HepG2 (cell line): ENCODE results near the gene CXCR4. TPM values are rescaled to one million over a fixed set of nuclear protein-coding genes. Genes with fewer than 3 reads are reported as not detected.

Source experiments
- CREBL2 ChIP-seq: sonication (generic); formaldehyde crosslinking; IDR thresholded peaks from 2 replicates; pipeline ENCODE4 v1.8.1; 2023; ENCODE audit warnings: missing genetic modification reagents, mild to moderate bottlenecking, borderline replicate concordance
- HNRNPLL ChIP-seq: fragments of 200-400 bp; formaldehyde crosslinking; IDR thresholded peaks from 2 replicates; pipeline ENCODE4 v1.6.1; 2017; ENCODE audit warnings: mild to moderate bottlenecking, low read depth, low read length; ENCODE audit not compliant: poor library complexity, severe bottlenecking
- MAZ ChIP-seq, 2 experiments: sonication (generic) in 1 of 2; formaldehyde crosslinking in 1 of 2; IDR thresholded peaks; 2 replicates each; pipeline versions ENCODE4 v1.5.0 to v1.6.1; 2012 to 2020; ENCODE audit warnings: low read depth in 2 of 2, mild to moderate bottlenecking in 2 of 2, borderline replicate concordance in 1 of 2, improper control_type of control experiment in 1 of 2, low read length in 1 of 2, missing genetic modification reagents in 1 of 2, moderate library complexity in 1 of 2
- ZNF136 ChIP-seq: sonication (generic); formaldehyde crosslinking; IDR thresholded peaks from 2 replicates; pipeline ENCODE4 v1.8.1; 2022; ENCODE audit warnings: low read depth, mild to moderate bottlenecking, moderate library complexity, missing genetic modification reagents
- ZNF296 ChIP-seq: sonication (generic); formaldehyde crosslinking; conservative IDR thresholded peaks from 2 replicates; pipeline ENCODE4 v1.5.0; 2020; ENCODE audit warnings: mild to moderate bottlenecking, missing genetic modification reagents
- ZNF574 ChIP-seq: sonication (generic); formaldehyde crosslinking; IDR thresholded peaks from 2 replicates; pipeline ENCODE4 v1.4.0; 2020; ENCODE audit warnings: missing genetic modification reagents
- polyA plus RNA-seq, 8 experiments: library from polyadenylated mRNA; depleted of rRNA in 3 of 8; stranded (reverse) in 7 of 8; unstranded in 1 of 8; fragments of >200 nt; fragmentation: Illumina TruSeq in 4 of 8; extraction: Trizol in 4 of 8; gene quantifications; 2 replicates each; pipeline versions ENCODE4 v1.2.1 to v1.2.3, GENCODE V29; 2011 to 2016; ENCODE audit warnings: low read depth in 4 of 8, missing spikeins in 1 of 8, mixed read lengths in 1 of 8; ENCODE audit not compliant: insufficient read depth in 1 of 8
- total RNA-seq, 5 experiments: library from RNA; depleted of rRNA; stranded (reverse); fragments of >200 nt; fragmentation: Illumina TruSeq; extraction: Trizol; gene quantifications; 2 replicates each; pipeline ENCODE4 v1.2.3, GENCODE V29; 2016; ENCODE audit warnings: low read depth in 1 of 5
- TF ChIP-seq, protein P1 (sequence below), 2 experiments: sonication (generic) in 1 of 2; formaldehyde crosslinking in 1 of 2; IDR thresholded peaks; 2 replicates each; pipeline versions ENCODE4 v1.4.0 to v1.6.1; 2016 to 2020; ENCODE audit warnings: borderline replicate concordance in 1 of 2, low read depth in 1 of 2, mild to moderate bottlenecking in 1 of 2, missing genetic modification reagents in 1 of 2

The CXCR4 gene
- total and polyA plus RNA-seq, 2 of the 13 experiments (the other 11 are each of a cell fraction or from before 2014, with no cell fraction given), result 0.34 to 0.55 TPM

DNA sequence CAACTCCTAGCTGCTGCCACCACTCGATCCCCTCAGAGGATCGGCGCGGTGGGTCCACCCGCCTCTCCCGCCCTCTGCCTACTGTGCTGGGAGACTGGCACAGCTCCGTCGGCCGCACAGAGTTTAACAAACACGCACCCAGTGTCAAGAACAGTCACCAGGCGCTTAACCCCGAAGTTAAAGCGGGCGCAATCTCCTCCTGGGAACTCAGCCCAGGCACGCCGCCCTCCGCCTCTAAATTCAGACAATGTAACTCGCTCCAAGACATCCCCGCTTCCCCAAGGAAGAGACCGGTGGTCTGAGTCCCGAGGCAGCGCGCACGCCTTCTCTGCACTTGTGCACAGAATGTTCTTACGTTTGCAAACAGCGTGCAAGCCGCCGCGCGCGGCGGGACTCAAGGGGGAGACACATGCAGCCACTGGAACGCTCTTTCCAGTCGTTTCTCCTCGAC is 533 bp downstream of the CXCR4 start (continued):
- TF ChIP-seq MAZ (IDR thresholded peaks at IDR 0.05; ENCODE audit: borderline replicate concordance, low read depth, low read length), result no peak
- no peak for TF ChIP-seq MAZ (CRISPR knock-in tag; IDR thresholded peaks at IDR 0.05; ENCODE audit: low read depth)
- TF ChIP-seq HNRNPLL, result no peak
- TF ChIP-seq ZNF574, result no peak
- TF ChIP-seq, protein P1, sequence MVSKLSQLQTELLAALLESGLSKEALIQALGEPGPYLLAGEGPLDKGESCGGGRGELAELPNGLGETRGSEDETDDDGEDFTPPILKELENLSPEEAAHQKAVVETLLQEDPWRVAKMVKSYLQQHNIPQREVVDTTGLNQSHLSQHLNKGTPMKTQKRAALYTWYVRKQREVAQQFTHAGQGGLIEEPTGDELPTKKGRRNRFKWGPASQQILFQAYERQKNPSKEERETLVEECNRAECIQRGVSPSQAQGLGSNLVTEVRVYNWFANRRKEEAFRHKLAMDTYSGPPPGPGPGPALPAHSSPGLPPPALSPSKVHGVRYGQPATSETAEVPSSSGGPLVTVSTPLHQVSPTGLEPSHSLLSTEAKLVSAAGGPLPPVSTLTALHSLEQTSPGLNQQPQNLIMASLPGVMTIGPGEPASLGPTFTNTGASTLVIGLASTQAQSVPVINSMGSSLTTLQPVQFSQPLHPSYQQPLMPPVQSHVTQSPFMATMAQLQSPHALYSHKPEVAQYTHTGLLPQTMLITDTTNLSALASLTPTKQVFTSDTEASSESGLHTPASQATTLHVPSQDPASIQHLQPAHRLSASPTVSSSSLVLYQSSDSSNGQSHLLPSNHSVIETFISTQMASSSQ (IDR thresholded peaks at IDR 0.05; ENCODE audit: low read depth), result no peak
- TF ChIP-seq, protein P1 (CRISPR knock-in tag; IDR thresholded peaks at IDR 0.05; ENCODE audit: borderline replicate concordance), result no peak
- no peak for TF ChIP-seq ZNF136 (CRISPR knock-in tag)
- TF ChIP-seq CREBL2 (CRISPR knock-in tag), result no peak
- no peak for TF ChIP-seq ZNF296 (CRISPR knock-in tag)
- TF ChIP-seq, all 625 proteins: peak for 8
